ENCODE measurements around the gene ENHO. TPM values are rescaled to one million over a fixed set of nuclear protein-coding genes. Genes with fewer than 3 reads are reported as not detected.

ENHO gene
- total and polyA plus RNA-seq, 11 donors, result 0.26 to 1.2 (median 0.45) TPM; not detected in 2

GRCh38 chr9:34475097-34475496 lies 47.7 kb downstream of the ENHO start:
- Histone ChIP-seq H3K36me3 (no peaks in the 10 kb centered on the region), H3K9me3 (no peaks in the 10 kb centered on the region), H3K27me3 (no peaks in the 10 kb centered on the region), H3K4me1 (peaks cover 0 to 4% (median 0%) of the 10 kb centered on the region in 12 donors), H3K4me3 (no peak overlapping the region), H3K27ac (no peak overlapping the region)
- DNase-seq (no peak), ATAC-seq (no peak)
- intact Hi-C loops (cut with DNase I), result no loop called here
- WGBS, 4 donors, result 36 to 60% (median 45%) methylated on average over 3 of the region's 3 CpGs
- TF ChIP-seq CTCF (IDR thresholded peaks at IDR 0.05) (no peak), POLR2A (IDR thresholded peaks at IDR 0.05) (no peak)

Other genes starting within 250 kb of the ENHO start
- 1 to 10 TPM in 2 of 9 donors, under 1 TPM in 7; 0.25 to 1.6 (median 0.67) TPM for gene KIF24, start 193.7 kb downstream of the ENHO start, total RNA-seq
- under 1 TPM; 0.19 to 0.64 TPM for gene KIF24, start 193.7 kb downstream of the ENHO start, polyA plus RNA-seq
- 10 to 100 TPM; 14.1 to 21.3 (median 17.2) TPM for gene NUDT2, start 193.4 kb downstream of the ENHO start, total RNA-seq
- 10 to 100 TPM; 19.4 to 27.6 TPM for gene NUDT2, start 193.4 kb downstream of the ENHO start, polyA plus RNA-seq
- 10 to 100 TPM in 1 of 9 donors, 1 to 10 TPM in 8; 3.5 to 10.2 (median 6.7) TPM for gene MYORG, start 146.1 kb downstream of the ENHO start, total RNA-seq
- gene MYORG, start 146.1 kb downstream of the ENHO start, polyA plus RNA-seq, result 1 to 10 TPM; 1.3 to 5.9 TPM
- 10 to 100 TPM; 12.7 to 36.7 (median 25.9) TPM for gene FAM219A, start 64.4 kb downstream of the ENHO start, total RNA-seq
- gene FAM219A, start 64.4 kb downstream of the ENHO start, polyA plus RNA-seq, result 10 to 100 TPM; 15.4 to 39.1 TPM
- under 1 TPM in 2 of 9 donors, not detected in 7; 0.43 to 0.86 TPM for gene DNAI1, start 64.2 kb downstream of the ENHO start, total RNA-seq
- under 1 TPM in 1 of 2 donors, not detected in 1; 0.36 TPM for gene DNAI1, start 64.2 kb downstream of the ENHO start, polyA plus RNA-seq
- gene CNTFR, start 66.7 kb upstream of the ENHO start, total RNA-seq, result 1 to 10 TPM in 5 of 9 donors, under 1 TPM in 4; 0.43 to 9.8 (median 1.2) TPM
- gene CNTFR, start 66.7 kb upstream of the ENHO start, polyA plus RNA-seq, result 1 to 10 TPM; 2.2 to 2.3 TPM
- 10 to 100 TPM; 22.5 to 79.2 (median 38.3) TPM for gene RPP25L, start 89.1 kb upstream of the ENHO start, total RNA-seq
- 10 to 100 TPM; 31.7 to 59.9 TPM for gene RPP25L, start 89.1 kb upstream of the ENHO start, polyA plus RNA-seq
- 100 to 1,000 TPM; 104 to 155 (median 125) TPM for gene DCTN3, start 97.5 kb upstream of the ENHO start, total RNA-seq
- 100 to 1,000 TPM in 1 of 2 donors, 10 to 100 TPM in 1; 73.8 to 118 TPM for gene DCTN3, start 97.5 kb upstream of the ENHO start, polyA plus RNA-seq
- under 1 TPM in 1 of 9 donors, not detected in 8; 0.20 TPM for gene ARID3C, start 106.1 kb upstream of the ENHO start, total RNA-seq
- gene ARID3C, start 106.1 kb upstream of the ENHO start, polyA plus RNA-seq, result not detected
- 10 to 100 TPM; 17.0 to 40.8 (median 24.9) TPM for gene SIGMAR1, start 114.8 kb upstream of the ENHO start, total RNA-seq
- 10 to 100 TPM; 21.1 to 55.3 TPM for gene SIGMAR1, start 114.8 kb upstream of the ENHO start, polyA plus RNA-seq
- gene GALT, start 123.7 kb upstream of the ENHO start, total RNA-seq, result 10 to 100 TPM; 33.2 to 67.9 (median 41.2) TPM
- gene GALT, start 123.7 kb upstream of the ENHO start, polyA plus RNA-seq, result 10 to 100 TPM; 16.8 to 44.5 TPM
- gene IL11RA, start 129.2 kb upstream of the ENHO start, total RNA-seq, result 100 to 1,000 TPM in 1 of 9 donors, 10 to 100 TPM in 8; 32.4 to 113 (median 50.1) TPM
- gene IL11RA, start 129.2 kb upstream of the ENHO start, polyA plus RNA-seq, result 10 to 100 TPM; 20.8 to 23.3 TPM
- under 1 TPM in 2 of 9 donors, not detected in 7; 0.35 to 0.40 TPM for gene CCL27, start 139.7 kb upstream of the ENHO start, total RNA-seq
- gene CCL27, start 139.7 kb upstream of the ENHO start, polyA plus RNA-seq, result under 1 TPM in 1 of 2 donors, not detected in 1; 0.57 TPM
- gene CCL19, start 168.3 kb upstream of the ENHO start, total RNA-seq, result 10 to 100 TPM in 1 of 9 donors, 1 to 10 TPM in 2, under 1 TPM in 1, not detected in 5; 0.56 to 25.7 (median 2.5) TPM
- gene CCL19, start 168.3 kb upstream of the ENHO start, polyA plus RNA-seq, result under 1 TPM; 0.46 to 0.60 TPM
- 100 to 1,000 TPM in 1 of 9 donors, 10 to 100 TPM in 5, 1 to 10 TPM in 3; 1.3 to 156 (median 16.6) TPM for gene CCL21, start 187.1 kb upstream of the ENHO start, total RNA-seq
- 10 to 100 TPM; 13.9 to 20.4 TPM for gene CCL21, start 187.1 kb upstream of the ENHO start, polyA plus RNA-seq